Measurements from ENCODE around the gene SEPTIN7. TPM values are rescaled to one million over a fixed set of nuclear protein-coding genes. Genes with fewer than 3 reads are reported as not detected.
A peak's percentile ranks its signal among the peaks of the same experiment; 100 is the strongest.

SEPTIN7 gene
- total and polyA plus RNA-seq, 2 experiments from 2014 or later = 280 to 347 TPM

DNA sequence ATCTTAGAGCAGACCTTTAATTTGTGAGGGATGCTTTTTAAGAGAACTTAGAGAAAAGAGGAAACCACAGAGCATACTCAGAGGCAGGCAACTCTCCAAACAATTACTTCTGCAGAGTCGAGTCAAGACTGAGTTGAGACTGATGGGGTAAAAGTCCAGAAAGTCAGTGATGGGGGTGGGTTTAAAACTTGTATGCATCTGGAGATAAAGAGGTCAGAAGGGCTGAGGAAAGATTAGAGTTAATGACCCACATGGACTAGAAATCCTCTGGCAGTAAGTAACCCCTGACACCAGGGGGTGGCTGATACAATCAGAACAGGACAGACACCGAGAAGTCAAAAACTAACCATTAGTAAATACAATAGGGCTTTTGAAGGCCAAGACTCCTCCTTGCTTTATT lies 42.4 kb upstream of the SEPTIN7 start:
- Histone ChIP-seq H3K36me3 (replicated peaks; ENCODE audit: insufficient read depth, low read depth) (no peaks in the 10 kb centered on the region), H3K9me3 (ENCODE audit: low read depth) (no peaks in the 10 kb centered on the region), H3K9me2 (replicated peaks; ENCODE audit: insufficient read depth) (no peaks in the 10 kb centered on the region), H3K4me2 (peak overlapping the region; percentile 19), H3K4me1 (ENCODE audit: insufficient read depth) (peaks cover 45% of the 10 kb centered on the region), H3K27ac (peak overlapping the region; percentile 55), H2AFZ (no peak overlapping the region), H3K79me2 (no peaks in the 10 kb centered on the region), H4K20me1 (ENCODE audit: insufficient read depth, poor library complexity, severe bottlenecking) (no peaks in the 10 kb centered on the region), H3K4me3 (no peak overlapping the region), H3K27me3 (no peaks in the 10 kb centered on the region)
- TF ChIP-seq EZH2 (IDR thresholded peaks at IDR 0.05; ENCODE audit: borderline replicate concordance) (no peak), EZH2phosphoT487 (IDR thresholded peaks at IDR 0.05; ENCODE audit: low read depth, severe bottlenecking, unreplicated experiment) (no peak), CTCF (IDR thresholded peaks at IDR 0.05; ENCODE audit: poor library complexity) (no peak)
- peak; percentile 42 for DNase-seq (ENCODE audit: low spot score)
- 25% methylated on average over 2 of the region's 2 CpGs for WGBS (ENCODE audit: low lambda C conversion rate, missing lambda C conversion rate)

DNA sequence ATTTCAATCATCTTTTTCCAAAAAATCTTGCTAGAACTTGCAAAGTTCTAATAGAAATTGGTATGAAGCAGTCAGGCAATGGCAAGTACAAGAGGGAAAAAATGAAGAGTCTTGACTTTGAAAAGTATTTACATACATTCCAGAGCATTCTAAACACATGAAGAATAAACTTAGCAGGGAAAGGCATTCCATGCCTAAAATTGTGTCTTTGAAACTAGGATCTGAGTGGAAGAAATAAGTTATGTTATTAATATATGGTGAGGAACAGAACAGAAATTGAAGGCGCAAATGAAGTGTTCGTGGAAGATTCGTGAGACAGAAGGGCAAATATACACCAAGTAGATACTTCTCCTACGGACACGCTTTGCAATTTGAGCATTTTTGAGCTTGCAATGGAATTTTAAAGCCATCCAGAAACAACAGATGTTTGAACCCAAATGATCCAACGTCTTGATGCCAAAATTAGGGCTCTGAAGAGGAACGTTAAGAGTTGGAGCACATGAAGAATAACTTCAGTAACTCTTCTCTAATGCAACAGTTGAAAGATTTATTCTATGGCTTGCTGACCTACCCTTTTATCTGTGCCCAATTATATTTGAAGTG lies 40.6 kb upstream of the SEPTIN7 start:
- WGBS (ENCODE audit: low lambda C conversion rate, missing lambda C conversion rate) = 79% methylated on average over 7 of the region's 7 CpGs
- TF ChIP-seq EZH2 (IDR thresholded peaks at IDR 0.05; ENCODE audit: borderline replicate concordance) (no peak), EZH2phosphoT487 (IDR thresholded peaks at IDR 0.05; ENCODE audit: low read depth, severe bottlenecking, unreplicated experiment) (no peak), CTCF (IDR thresholded peaks at IDR 0.05; ENCODE audit: poor library complexity) (no peak)
- DNase-seq (ENCODE audit: low spot score) = no peak
- Histone ChIP-seq H3K4me2 (no peak overlapping the region), H3K9me3 (ENCODE audit: low read depth) (no peaks in the 10 kb centered on the region), H3K79me2 (no peaks in the 10 kb centered on the region), H2AFZ (no peak overlapping the region), H3K4me1 (ENCODE audit: insufficient read depth) (peaks cover 29% of the 10 kb centered on the region), H3K27me3 (no peaks in the 10 kb centered on the region), H3K27ac (no peak overlapping the region), H3K4me3 (no peak overlapping the region), H3K36me3 (replicated peaks; ENCODE audit: insufficient read depth, low read depth) (no peaks in the 10 kb centered on the region), H3K9me2 (replicated peaks; ENCODE audit: insufficient read depth) (no peaks in the 10 kb centered on the region), H4K20me1 (ENCODE audit: insufficient read depth, poor library complexity, severe bottlenecking) (no peaks in the 10 kb centered on the region)

DNA sequence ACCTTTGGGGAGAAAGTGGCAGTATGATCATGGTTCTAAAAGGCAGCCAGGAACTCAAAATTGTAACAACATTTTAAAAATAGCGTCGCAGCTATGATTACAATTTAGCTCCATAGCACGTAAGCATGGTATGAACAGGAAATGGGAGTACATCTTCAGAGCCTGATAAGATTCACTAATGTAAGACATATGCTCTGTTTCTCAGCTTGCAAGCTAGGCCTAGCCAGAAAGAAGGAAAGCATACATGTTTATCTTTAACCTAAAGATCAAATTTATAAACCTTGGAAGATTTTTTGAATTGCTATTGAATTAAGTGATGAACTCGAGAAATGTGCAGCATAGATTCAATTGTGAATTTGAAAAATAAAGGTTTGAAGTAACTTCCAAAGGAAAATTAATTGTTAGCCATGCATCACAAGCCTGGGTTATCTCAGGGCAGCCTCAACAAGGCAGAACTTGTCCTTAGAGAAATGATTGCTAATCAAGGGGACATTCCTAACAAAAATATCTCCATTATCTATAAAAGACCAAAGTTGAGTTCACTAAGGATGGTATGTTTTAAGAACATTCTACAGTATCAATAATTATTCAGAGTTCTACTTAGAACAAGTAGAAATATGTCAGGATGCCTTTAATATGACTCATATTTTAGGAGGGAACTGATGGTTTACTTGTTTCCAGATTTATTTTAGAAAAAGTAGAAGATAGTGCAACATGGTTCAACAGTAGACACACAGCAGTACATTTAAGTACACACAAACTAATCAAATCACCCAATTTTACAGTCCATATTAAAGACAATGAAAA lies 38.8 kb upstream of the SEPTIN7 start:
- TF ChIP-seq EZH2phosphoT487 (IDR thresholded peaks at IDR 0.05; ENCODE audit: low read depth, severe bottlenecking, unreplicated experiment) (no peak), EZH2 (IDR thresholded peaks at IDR 0.05; ENCODE audit: borderline replicate concordance) (no peak), CTCF (IDR thresholded peaks at IDR 0.05; ENCODE audit: poor library complexity) (no peak)
- H3K4me3 ChIP-seq = no peak overlapping the region
- no peak overlapping the region for H2AFZ ChIP-seq
- H3K27ac ChIP-seq = peak overlapping the region; percentile 58
- no peaks in the 10 kb centered on the region for H3K36me3 ChIP-seq (replicated peaks; ENCODE audit: insufficient read depth, low read depth)
- no peak for DNase-seq (ENCODE audit: low spot score)
- H3K27me3 ChIP-seq = no peaks in the 10 kb centered on the region
- 42% methylated on average over 4 of the region's 4 CpGs for WGBS (ENCODE audit: low lambda C conversion rate, missing lambda C conversion rate)
- H3K4me1 ChIP-seq (ENCODE audit: insufficient read depth) = peaks cover 24% of the 10 kb centered on the region
- H4K20me1 ChIP-seq (ENCODE audit: insufficient read depth, poor library complexity, severe bottlenecking) = no peaks in the 10 kb centered on the region
- no peaks in the 10 kb centered on the region for H3K79me2 ChIP-seq
- no peaks in the 10 kb centered on the region for H3K9me3 ChIP-seq (ENCODE audit: low read depth)
- H3K9me2 ChIP-seq (replicated peaks; ENCODE audit: insufficient read depth) = no peaks in the 10 kb centered on the region
- H3K4me2 ChIP-seq = peak overlapping the region; percentile 24

Data from hepatocyte (in vitro differentiated cells).